ENCODE data around the gene ZNF853.

DNA sequence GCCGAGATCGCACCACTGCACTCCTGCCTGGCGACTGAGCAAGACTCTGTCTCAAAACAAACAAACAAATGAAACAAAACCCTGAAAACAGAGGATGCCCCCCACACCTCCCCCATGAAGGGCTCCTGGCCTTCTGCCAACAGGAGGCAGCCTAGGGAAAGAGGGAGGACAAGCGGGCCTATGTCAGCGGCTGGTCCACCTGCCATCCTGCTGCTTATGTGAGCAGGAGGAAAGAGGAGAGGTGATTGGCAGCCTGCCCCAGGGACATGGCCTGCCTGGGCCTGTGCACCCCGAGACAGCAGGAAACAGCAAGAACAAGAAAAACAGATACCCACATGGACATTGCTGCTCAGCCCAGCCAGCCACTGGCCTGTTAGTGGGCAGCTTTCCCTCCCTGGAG is 12.6 kb downstream of the ZNF853 start:
- TF ChIP-seq, protein P1, sequence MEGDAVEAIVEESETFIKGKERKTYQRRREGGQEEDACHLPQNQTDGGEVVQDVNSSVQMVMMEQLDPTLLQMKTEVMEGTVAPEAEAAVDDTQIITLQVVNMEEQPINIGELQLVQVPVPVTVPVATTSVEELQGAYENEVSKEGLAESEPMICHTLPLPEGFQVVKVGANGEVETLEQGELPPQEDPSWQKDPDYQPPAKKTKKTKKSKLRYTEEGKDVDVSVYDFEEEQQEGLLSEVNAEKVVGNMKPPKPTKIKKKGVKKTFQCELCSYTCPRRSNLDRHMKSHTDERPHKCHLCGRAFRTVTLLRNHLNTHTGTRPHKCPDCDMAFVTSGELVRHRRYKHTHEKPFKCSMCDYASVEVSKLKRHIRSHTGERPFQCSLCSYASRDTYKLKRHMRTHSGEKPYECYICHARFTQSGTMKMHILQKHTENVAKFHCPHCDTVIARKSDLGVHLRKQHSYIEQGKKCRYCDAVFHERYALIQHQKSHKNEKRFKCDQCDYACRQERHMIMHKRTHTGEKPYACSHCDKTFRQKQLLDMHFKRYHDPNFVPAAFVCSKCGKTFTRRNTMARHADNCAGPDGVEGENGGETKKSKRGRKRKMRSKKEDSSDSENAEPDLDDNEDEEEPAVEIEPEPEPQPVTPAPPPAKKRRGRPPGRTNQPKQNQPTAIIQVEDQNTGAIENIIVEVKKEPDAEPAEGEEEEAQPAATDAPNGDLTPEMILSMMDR (IDR thresholded peaks at IDR 0.05): no peak
- no peak for TF ChIP-seq POLR2A (IDR thresholded peaks at IDR 0.05)

Measured in body of pancreas (tissue), 4 donors.